Hematopoietic multipotent progenitor cell treated with erythropoietin and hydrocortisone succinate and interleukin-3 and kit ligand, for 6 days (in vitro differentiated cells): ENCODE data around the gene IRAK1BP1.
"Not testable (repeated sequence)": the region's sequence is repeated elsewhere in the genome, so short reads cannot be mapped to it uniquely, and the experiment has no call there.

Experiments
- DNase-seq: peaks from one replicate; pipeline ENCODE4 v3.0.0-alpha.2; 2015

Gene IRAK1BP1

GRCh38 chr6:78896227-78896626, 28.9 kb downstream of the IRAK1BP1 start:
- DNase-seq = no peak

GRCh38 chr6:78908621-78909020, 41.3 kb downstream of the IRAK1BP1 start:
- no peak for DNase-seq

GRCh38 chr6:78909391-78909790, 42.0 kb downstream of the IRAK1BP1 start:
- DNase-seq = peak; percentile 29

GRCh38 chr6:78910010-78910409, 42.7 kb downstream of the IRAK1BP1 start:
- no peak for DNase-seq

- peak; percentile 53 for DNase-seq
Observed at GRCh38 chr6:78910591-78911171, 43.3 kb downstream of the IRAK1BP1 start.

- DNase-seq = no peak
Observed at GRCh38 chr6:78911218-78911940, 44.0 kb downstream of the IRAK1BP1 start.

- no peak for DNase-seq
Observed at GRCh38 chr6:78916411-78916810, 49.1 kb downstream of the IRAK1BP1 start.

GRCh38 chr6:78917788-78918187, 50.4 kb downstream of the IRAK1BP1 start:
- DNase-seq = no peak

GRCh38 chr6:78921168-78921567, 53.8 kb downstream of the IRAK1BP1 start:
- DNase-seq = not testable (repeated sequence)

GRCh38 chr6:78925317-78925716, 58.0 kb downstream of the IRAK1BP1 start:
- DNase-seq = no peak

- no peak for DNase-seq
Observed at GRCh38 chr6:78935553-78935952, 68.2 kb downstream of the IRAK1BP1 start.

GRCh38 chr6:78936515-78936914, 69.2 kb downstream of the IRAK1BP1 start:
- DNase-seq = no peak

GRCh38 chr6:78942446-78942845, 75.1 kb downstream of the IRAK1BP1 start:
- DNase-seq = no peak

GRCh38 chr6:78947529-78947928, 80.2 kb downstream of the IRAK1BP1 start:
- no peak for DNase-seq

- no peak for DNase-seq
Observed at GRCh38 chr6:78947962-78948361, 80.6 kb downstream of the IRAK1BP1 start.

- no peak for DNase-seq
Observed at GRCh38 chr6:78948785-78949184, 81.4 kb downstream of the IRAK1BP1 start.

- no peak for DNase-seq
Observed at GRCh38 chr6:78952362-78952761, 85.0 kb downstream of the IRAK1BP1 start.
